Gastrocnemius medialis (tissue), 4 donors: ENCODE measurements around the gene CACNA1S.
A peak's percentile ranks its signal among the peaks of the same experiment; 100 is the strongest.

Source experiments
- CTCF ChIP-seq, 5 experiments: fragments of 450-650 bp in 3 of 5; fragments of 200-600 bp in 2 of 5; sonication (generic) in 2 of 5; IDR thresholded peaks in 4 of 5; conservative IDR thresholded peaks in 1 of 5; 1 replicate in 4 of 5; 2 replicates in 1 of 5; pipeline ENCODE4 v1.5.1; 2016 to 2019; ENCODE audit warnings: antibody characterized with exemption in 5 of 5, mild to moderate bottlenecking in 3 of 5, moderate library complexity in 3 of 5
- POLR2A ChIP-seq, 2 donors: fragments of 450-650 bp; IDR thresholded peaks; one replicate each; pipeline ENCODE4 v1.6.1; 2017; ENCODE audit warnings: antibody characterized with exemption in 2 of 2, mild to moderate bottlenecking in 2 of 2, moderate library complexity in 2 of 2

GRCh38 chr1:201100169-201100930, 11.9 kb downstream of the CACNA1S start:
- TF ChIP-seq CTCF (IDR thresholded peaks at IDR 0.05 in 4 of 5, conservative IDR thresholded peaks at IDR 0.05 in 1 of 5) = no peak
- TF ChIP-seq POLR2A (IDR thresholded peaks at IDR 0.05) = peak; percentile 51 to 75
